ENCODE results near the gene NKX1-1.
"Not testable (repeated sequence)": the region's sequence is repeated elsewhere in the genome, so short reads cannot be mapped to it uniquely, and the experiment has no call there.

Gene NKX1-1

DNA sequence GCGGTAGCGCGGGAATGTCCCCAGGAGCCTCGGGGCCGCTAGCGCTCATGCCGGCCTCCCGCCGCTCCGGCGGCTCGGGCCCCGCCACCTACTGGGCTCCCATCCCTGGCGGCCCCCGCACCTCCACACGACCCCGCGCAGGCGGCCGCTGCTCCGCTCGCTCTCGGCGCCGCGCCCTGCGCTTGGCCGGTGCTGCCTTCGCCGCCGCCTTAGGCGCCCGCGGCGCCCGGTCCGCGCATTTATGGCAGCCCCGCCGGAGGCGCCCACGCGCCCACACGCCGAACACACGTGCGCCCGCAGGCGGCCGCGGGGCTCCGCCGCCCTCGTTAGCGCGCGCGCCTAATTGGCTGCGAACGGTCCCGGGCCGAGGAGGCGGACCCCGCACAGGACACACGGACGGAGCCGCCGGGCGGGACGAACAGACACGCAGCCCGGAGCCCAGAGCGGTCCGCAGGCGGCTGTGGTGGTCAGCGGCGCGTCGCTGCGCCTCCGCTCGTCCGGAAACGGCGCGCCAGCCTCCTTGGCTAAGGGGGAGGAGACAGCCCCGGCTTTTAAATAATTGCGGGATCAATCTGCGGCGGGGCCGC, at the start of gene NKX1-1:
Gene NKX1-1, minus strand, starts transcription at position 49 of the 587 bp plus-strand sequence. Its CDS starts 0 bp downstream, at position 49.
- DNase-seq (ENCODE audit: low read depth in 2 of 2), result no peak

- DNase-seq (ENCODE audit: low read depth in 2 of 2), result no peak
Observed at GRCh38 chr4:1453731-1454130, 47.5 kb upstream of the NKX1-1 start.

- no peak for DNase-seq (ENCODE audit: low read depth in 2 of 2)
Observed at GRCh38 chr4:1452431-1453051, 46.3 kb upstream of the NKX1-1 start.

DNA sequence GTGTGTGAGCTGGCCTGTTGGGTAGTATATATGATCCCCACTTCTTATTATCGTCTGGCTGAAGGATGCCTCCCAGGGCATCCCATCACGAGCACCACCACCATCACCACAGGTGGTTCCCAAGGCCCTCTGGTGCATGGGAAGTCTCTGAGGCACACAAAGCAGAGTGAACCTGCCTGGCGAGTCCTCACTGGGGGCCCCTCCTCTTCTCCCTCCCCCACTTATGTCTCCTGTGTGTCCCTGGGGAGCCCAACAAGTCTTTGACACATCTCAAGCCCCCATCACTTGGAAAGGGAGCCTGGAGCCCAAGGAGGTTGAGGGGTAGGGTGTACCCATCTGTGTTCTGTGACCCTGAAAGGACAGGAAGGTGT, 45.5 kb upstream of the NKX1-1 start:
- DNase-seq (ENCODE audit: low read depth in 2 of 2), result no peak

GRCh38 chr4:1451106-1451751, 45.0 kb upstream of the NKX1-1 start:
- no peak for DNase-seq (ENCODE audit: low read depth in 2 of 2)

- no peak for DNase-seq (ENCODE audit: low read depth in 2 of 2)
Observed at GRCh38 chr4:1449833-1450741, 43.8 kb upstream of the NKX1-1 start.

GRCh38 chr4:1449475-1449832, 43.2 kb upstream of the NKX1-1 start:
- DNase-seq (ENCODE audit: low read depth in 2 of 2), result no peak

DNA sequence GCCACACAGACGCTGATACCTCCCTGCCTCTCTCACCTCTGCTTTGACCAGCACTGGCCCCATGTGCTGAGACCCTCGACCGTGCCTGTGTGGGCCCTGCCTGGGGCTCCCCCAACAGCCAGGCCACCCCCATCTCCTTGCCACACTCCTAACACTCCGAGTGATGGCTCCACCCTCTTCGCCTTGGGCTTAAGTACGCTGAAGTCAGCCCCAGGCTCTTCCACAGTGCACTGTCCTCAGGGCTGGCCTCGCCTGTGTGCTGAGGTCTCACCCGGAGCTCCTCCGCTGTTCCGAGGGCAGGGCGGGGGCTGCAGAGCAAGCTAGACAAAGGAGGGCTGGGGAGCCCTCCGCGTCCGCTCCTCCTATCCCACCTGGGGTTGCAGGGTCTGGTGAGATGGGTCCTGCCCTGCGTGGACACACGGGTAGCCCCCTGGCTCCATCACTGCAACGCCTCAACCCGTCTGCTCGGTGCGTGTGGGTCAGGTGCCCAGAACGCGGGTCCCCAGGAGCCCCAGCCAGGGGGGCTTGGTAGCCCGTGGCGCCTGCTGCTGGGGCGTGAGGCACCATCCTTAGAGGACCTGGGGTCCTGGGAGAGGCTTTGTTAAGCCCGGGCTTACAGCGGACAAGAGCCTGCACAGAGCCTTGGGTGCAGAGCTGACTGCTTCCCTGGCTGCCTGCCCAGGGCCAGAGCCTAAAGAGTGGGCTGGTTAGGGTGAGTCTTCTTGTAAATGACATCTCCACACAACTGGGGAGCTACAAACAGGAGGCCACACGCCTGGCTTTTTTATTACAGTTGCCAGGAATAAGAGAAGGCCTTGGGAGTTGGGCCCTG, 42.6 kb upstream of the NKX1-1 start:
- DNase-seq (ENCODE audit: low read depth in 2 of 2), result no peak

DNA sequence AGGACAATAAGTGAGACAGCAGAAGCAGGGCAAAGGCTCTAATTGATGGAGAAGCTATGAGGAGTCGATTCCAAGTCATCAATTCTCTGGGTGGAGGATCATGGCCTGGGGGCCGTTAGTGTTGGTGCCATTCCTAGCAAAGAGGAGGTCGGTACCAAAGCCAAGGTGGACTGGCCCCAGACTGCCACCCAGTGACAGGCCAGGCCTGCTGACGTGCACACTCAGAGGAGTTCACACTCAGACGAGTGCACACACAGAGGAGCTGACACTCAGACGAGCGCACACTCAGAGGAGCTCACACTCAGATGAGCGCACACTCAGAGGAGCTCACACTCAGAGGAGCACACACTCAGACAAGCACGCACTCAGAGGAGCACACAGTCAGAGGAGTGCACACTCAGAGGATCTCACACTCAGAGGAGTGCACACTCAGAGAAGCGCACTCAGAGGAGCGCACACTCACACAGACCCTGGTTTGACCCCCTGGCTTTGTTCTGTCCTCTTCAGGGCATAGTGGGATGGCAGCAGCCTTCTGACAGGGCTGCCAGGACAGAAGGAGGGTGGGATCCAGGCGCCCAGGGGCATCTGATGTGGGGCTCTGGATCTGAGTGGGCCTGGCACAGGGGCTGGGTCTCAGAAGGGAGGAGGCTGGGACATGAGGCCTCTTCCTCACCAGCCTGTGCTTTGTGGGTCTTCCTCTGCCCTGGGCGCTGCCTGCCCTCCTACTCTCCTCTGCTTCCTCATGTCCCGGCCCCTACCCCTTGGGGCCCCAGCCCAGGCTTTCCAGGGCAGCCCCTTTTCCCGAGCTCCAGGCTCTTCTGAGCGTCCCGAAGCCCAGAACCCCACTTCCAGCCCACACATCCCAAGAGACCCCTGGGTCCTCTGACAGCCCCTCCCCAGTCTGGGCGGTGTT, 41.7 kb upstream of the NKX1-1 start:
- DNase-seq (ENCODE audit: low read depth in 2 of 2), result no peak

DNA sequence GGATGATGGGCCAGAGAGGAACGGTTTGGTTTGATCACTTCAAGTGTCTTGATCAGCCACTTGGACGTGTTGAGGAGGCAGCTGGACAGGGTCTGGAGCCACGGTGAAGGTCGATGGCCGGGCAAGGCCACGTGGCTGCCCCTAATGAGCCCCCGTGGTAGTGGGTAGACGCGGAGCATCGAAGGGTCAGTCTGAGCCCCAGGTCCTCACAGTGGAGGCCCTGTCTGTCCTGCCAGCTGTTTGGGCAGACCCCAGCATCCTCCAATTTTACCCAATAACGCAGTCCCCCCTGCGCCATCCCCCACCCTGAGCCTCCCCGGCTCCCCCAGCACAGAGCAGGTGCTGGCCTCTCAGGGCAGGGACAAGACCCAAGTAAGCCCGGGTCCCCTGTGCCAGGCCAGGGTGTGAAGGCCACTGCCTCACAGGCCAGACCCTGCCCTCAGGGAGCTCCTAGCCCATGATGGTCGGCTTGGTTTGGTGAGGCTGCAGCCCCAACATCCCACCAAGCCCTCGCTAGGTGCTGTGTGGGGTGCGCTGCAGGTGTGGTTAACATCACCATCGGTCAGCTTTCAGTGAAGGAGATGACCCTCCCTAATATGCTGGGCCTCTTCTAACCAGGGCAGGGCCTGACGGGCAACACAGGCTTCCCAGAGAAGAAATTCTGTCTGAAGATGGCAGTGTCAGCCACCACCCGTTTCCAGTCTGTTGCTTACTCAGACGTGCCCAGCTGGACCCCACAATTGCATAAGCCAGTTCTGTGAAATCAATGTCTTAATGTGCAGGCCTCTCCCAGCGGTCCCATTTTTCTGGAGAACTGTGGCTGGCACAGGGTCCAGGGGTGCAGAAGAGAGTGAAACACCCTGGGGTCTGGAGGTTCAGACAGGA, 40.5 kb upstream of the NKX1-1 start:
- DNase-seq (ENCODE audit: low read depth in 2 of 2), result no peak

- no peak for DNase-seq (ENCODE audit: low read depth in 2 of 2)
Observed at GRCh38 chr4:1445716-1446445, 39.6 kb upstream of the NKX1-1 start.

- DNase-seq (ENCODE audit: low read depth in 2 of 2), result not testable (repeated sequence)
Observed at GRCh38 chr4:1443688-1444172, 37.5 kb upstream of the NKX1-1 start.

DNA sequence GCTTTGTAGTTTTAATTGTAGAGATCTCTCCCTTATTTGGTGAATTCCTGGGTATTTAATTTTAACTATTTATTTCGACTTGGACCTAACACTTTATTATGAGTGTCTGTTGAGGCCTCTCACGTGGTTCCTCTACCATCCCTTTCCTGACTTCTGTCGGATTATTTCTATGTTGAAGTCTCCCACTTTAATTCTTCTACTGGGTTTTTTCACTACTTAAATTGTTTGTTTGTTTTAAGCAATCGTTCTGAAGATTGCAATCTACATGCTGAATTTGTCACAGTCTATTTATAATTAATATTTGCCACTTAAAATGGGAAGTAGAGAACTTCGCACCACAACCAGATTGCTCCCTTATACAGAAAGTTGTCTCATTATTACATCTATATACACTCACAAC, 20.8 kb upstream of the NKX1-1 start:
- no peak for DNase-seq (ENCODE audit: low read depth in 2 of 2)

DNA sequence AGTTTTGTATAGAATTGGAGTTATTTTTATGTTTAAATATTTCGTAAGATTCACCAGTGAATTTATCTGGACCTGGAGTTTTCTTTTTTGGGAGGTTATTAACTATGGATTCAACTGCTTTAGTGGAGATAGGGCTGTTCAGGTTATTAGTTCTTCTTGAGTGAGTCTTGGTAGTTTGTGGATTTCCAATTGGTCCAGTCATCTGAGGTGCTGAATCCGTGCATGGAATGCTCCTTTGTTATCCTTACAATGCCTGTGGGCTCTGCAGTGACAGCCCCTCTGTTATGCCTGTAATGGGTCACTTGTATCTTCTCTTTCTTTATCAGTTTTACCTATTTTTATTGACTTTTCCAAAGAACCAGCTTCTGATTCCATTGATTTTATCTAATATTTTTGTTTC, 15.4 kb upstream of the NKX1-1 start:
- DNase-seq (ENCODE audit: low read depth in 2 of 2), result no peak

GRCh38 chr4:1419708-1420107, 13.5 kb upstream of the NKX1-1 start:
- DNase-seq (ENCODE audit: low read depth in 2 of 2), result no peak

GRCh38 chr4:1418494-1419285, 12.4 kb upstream of the NKX1-1 start:
- DNase-seq (ENCODE audit: low read depth in 2 of 2), result no peak

DNA sequence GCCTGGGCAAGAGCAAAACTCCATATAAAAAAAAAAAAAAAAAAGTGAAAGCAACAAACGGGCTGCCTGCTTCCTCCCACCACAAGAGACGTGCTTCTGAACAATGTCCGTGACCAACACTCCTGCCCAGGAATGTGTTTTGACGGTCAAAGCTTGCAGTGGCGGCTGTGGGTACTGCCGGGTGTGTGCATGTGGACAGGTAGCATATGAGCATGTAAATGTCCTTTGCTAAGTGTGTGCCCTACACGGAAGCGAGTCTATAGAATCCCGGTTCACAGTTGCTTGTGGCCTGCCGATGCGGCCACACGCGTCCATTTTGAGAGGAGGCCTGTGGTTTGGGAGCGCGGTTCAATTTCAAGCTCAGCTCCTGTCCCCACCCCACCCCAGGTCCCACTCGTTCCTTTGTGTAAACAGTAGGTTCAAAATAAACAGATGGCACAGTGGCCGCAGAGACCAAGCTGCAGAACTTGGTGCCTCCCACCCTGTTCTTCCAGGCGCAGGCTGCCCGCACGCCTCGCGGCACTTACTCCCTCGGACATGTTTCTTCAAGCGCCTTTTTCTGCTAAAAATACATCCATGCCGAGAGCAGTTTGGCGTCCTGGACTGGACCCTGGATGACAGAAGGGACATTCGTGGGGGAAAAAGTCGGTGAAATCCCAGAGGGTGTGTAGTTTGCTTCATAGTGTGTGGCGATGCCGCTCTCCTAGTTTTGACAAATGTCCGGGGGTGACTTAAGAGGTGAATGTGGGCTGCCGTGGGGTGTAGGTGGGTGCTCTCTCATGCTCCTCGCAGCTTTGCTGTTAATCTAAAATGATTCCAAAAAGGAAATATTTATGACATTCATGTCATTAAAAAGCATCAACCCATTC, 11.5 kb upstream of the NKX1-1 start:
- no peak for DNase-seq (ENCODE audit: low read depth in 2 of 2)

All from stimulated activated CD8-positive, alpha-beta memory T cell treated with anti-CD3 and anti-CD28 coated beads, Interleukin-2, amount 100 ng/mL, for 1 hour (primary cell).